Esophagus muscularis mucosa (tissue), 4 donors: ENCODE measurements around the gene CAPZA1.

Source experiments
- CTCF ChIP-seq, 3 experiments: fragments of 200-600 bp in 2 of 3; fragments of 450-650 bp in 1 of 3; sonication (generic) in 2 of 3; IDR thresholded peaks; one replicate each; pipeline ENCODE4 v1.5.1; 2017 to 2019; ENCODE audit warnings: antibody characterized with exemption in 3 of 3, mild to moderate bottlenecking in 2 of 3, moderate library complexity in 1 of 3
- EP300 ChIP-seq: sonication (generic); formaldehyde crosslinking; IDR thresholded peaks from one replicate; pipeline ENCODE4 v1.6.1; 2017; ENCODE audit warnings: antibody characterized with exemption
- POLR2A ChIP-seq: fragments of 450-650 bp; IDR thresholded peaks from one replicate; pipeline ENCODE4 v1.6.1; 2017; ENCODE audit warnings: antibody characterized with exemption, moderate library complexity, mild to moderate bottlenecking, low read depth
- POLR2AphosphoS5 ChIP-seq, 2 donors: sonication (generic); formaldehyde crosslinking; IDR thresholded peaks; one replicate each; pipeline ENCODE4 v1.6.1; 2017; ENCODE audit warnings: antibody characterized with exemption in 2 of 2

- TF ChIP-seq CTCF (IDR thresholded peaks at IDR 0.05) = no peak
- TF ChIP-seq POLR2AphosphoS5 (IDR thresholded peaks at IDR 0.05) = no peak
- TF ChIP-seq POLR2A = no peak
- no peak for TF ChIP-seq EP300
Observed at GRCh38 chr1:112579801-112580510, 39.7 kb upstream of the CAPZA1 start.
